ENCODE data around the gene RAB3A. TPM values are rescaled to one million over a fixed set of nuclear protein-coding genes. Genes with fewer than 3 reads are reported as not detected.

Gene RAB3A
- total RNA-seq, 1 donor from 2014 or later: 5.6 TPM

DNA sequence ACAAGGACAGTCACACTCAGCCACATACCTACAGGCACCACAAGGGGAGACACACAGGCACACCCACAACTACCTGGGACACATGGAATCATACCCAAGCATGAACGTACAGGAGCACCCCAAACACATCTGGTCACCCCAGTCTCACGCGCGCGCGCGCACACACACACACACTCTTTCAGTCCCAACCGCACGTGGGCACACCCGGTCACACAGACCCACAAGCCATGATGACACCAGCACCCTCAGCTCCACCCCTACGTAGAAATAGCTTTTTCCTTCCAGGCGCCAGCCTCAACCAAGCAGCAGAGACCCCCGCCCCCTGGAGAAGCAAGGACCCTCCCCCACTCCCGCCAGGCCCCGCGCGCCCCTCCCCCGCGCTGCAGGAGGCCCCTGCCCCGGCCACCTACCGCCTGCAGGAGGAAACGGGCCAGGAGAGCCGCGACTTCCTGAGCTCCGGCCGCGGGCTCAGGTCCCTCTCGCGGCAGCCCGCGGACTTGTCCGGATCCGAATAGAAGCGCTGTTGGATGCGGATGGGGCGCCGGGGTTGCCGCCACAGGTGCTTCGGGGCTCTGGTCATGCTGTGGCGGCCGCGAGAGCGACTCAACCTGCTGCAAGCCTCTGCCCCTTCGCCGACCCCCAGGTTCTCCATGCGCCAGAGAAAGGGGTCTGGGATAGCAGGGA is 28.8 kb upstream of the RAB3A start:
- intact Hi-C loops (cut with DNase I): no loop called here
- H3K9me3 ChIP-seq: peaks cover 6% of the 10 kb centered on the region
- H3K27ac ChIP-seq: no peak overlapping the region
- H3K27me3 ChIP-seq: peaks cover 5% of the 10 kb centered on the region
- TF ChIP-seq POLR2A (IDR thresholded peaks at IDR 0.05) (no peak), CTCF (IDR thresholded peaks at IDR 0.05) (no peak), POLR2AphosphoS5 (IDR thresholded peaks at IDR 0.05; ENCODE audit: insufficient read depth in 1 of 2, low read depth in 1 of 2) (no peak)
- no peaks in the 10 kb centered on the region for H3K4me1 ChIP-seq
- no peak for DNase-seq (ENCODE audit: extremely low spot score in 2 of 2)
- H3K4me3 ChIP-seq: no peak overlapping the region
- H3K36me3 ChIP-seq: no peaks in the 10 kb centered on the region

- no peaks in the 10 kb centered on the region for H3K36me3 ChIP-seq
- peaks cover 5% of the 10 kb centered on the region for H3K27me3 ChIP-seq
- H3K4me3 ChIP-seq: no peak overlapping the region
- peaks cover 6% of the 10 kb centered on the region for H3K9me3 ChIP-seq
- no peaks in the 10 kb centered on the region for H3K4me1 ChIP-seq
- H3K27ac ChIP-seq: no peak overlapping the region
- intact Hi-C loops (cut with DNase I): no loop called here
- no peak for TF ChIP-seq CTCF (IDR thresholded peaks at IDR 0.05)
- TF ChIP-seq POLR2AphosphoS5 (IDR thresholded peaks at IDR 0.05; ENCODE audit: insufficient read depth in 1 of 2, low read depth in 1 of 2): no peak
- TF ChIP-seq POLR2A (IDR thresholded peaks at IDR 0.05): no peak
- DNase-seq (ENCODE audit: extremely low spot score in 2 of 2): no peak
Observed at GRCh38 chr19:18231775-18232174, 27.9 kb upstream of the RAB3A start.

DNA sequence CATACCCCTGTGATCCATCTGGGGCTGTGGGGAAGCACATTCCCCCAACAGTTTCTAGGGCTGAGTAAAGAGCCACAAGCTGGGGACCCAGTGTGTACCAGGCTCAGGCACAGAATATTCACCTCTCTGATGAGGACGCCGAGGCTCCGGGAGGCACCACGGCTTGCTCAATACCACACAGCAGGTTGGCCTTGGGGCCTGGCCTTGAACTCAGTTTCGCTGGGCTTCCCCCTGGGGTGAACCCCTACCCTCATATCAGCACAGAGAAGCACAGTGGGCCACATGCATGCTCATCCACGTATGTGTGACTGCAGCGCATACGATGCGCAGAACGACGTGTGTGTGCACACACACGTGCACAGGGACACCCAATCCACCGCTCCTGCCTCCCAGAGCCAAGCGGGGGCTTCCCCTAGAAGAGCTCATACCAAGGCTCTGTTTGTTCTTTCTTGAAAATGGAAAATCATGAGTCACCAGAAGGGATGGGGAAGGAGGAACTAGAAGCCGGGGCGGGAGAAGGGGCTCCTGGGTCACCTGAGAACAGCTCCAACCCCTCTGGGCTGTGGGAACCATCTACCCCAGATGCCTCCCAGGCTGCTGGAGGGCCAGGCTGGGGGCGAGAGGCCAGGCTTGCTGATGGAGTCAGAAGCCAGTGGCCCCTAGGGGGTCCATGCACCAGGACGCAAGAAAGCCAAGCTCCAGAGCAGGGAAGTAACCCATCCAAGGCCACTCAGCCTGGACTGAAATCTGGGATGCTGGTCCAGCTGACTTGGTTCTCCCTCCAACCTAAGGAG is 27.3 kb upstream of the RAB3A start:
- Histone ChIP-seq H3K27me3 (peaks cover 5% of the 10 kb centered on the region), H3K9me3 (peaks cover 6% of the 10 kb centered on the region), H3K36me3 (no peaks in the 10 kb centered on the region), H3K4me3 (no peak overlapping the region), H3K4me1 (peaks cover 2% of the 10 kb centered on the region), H3K27ac (no peak overlapping the region)
- intact Hi-C loops (cut with DNase I): no loop called here
- TF ChIP-seq CTCF (IDR thresholded peaks at IDR 0.05): no peak
- no peak for TF ChIP-seq POLR2A (IDR thresholded peaks at IDR 0.05)
- no peak for TF ChIP-seq POLR2AphosphoS5 (IDR thresholded peaks at IDR 0.05; ENCODE audit: insufficient read depth in 1 of 2, low read depth in 1 of 2)
- no peak for DNase-seq (ENCODE audit: extremely low spot score in 2 of 2)

- H3K27me3 ChIP-seq: peaks cover 5% of the 10 kb centered on the region
- TF ChIP-seq CTCF (IDR thresholded peaks at IDR 0.05) (no peak), POLR2AphosphoS5 (IDR thresholded peaks at IDR 0.05; ENCODE audit: insufficient read depth in 1 of 2, low read depth in 1 of 2) (no peak), POLR2A (IDR thresholded peaks at IDR 0.05) (no peak)
- intact Hi-C loops (cut with DNase I): no loop called here
- H3K36me3 ChIP-seq: no peaks in the 10 kb centered on the region
- no peak for DNase-seq (ENCODE audit: extremely low spot score in 2 of 2)
- H3K4me1 ChIP-seq: peaks cover 15% of the 10 kb centered on the region
- H3K4me3 ChIP-seq: no peak overlapping the region
- H3K9me3 ChIP-seq: peaks cover 6% of the 10 kb centered on the region
- no peak overlapping the region for H3K27ac ChIP-seq
Observed at GRCh38 chr19:18229915-18230314, 26.1 kb upstream of the RAB3A start.

GRCh38 chr19:18229474-18229873 is 25.6 kb upstream of the RAB3A start:
- no peak overlapping the region for H3K27ac ChIP-seq
- TF ChIP-seq CTCF (IDR thresholded peaks at IDR 0.05) (no peak), POLR2AphosphoS5 (IDR thresholded peaks at IDR 0.05; ENCODE audit: insufficient read depth in 1 of 2, low read depth in 1 of 2) (no peak), POLR2A (IDR thresholded peaks at IDR 0.05) (no peak)
- H3K4me1 ChIP-seq: peaks cover 19% of the 10 kb centered on the region
- peaks cover 5% of the 10 kb centered on the region for H3K27me3 ChIP-seq
- H3K36me3 ChIP-seq: no peaks in the 10 kb centered on the region
- no peak for DNase-seq (ENCODE audit: extremely low spot score in 2 of 2)
- H3K4me3 ChIP-seq: no peak overlapping the region
- H3K9me3 ChIP-seq: peaks cover 6% of the 10 kb centered on the region
- intact Hi-C loops (cut with DNase I): no loop called here

Data from vagina (tissue), 2 donors.